NCI-H1436 (cell line): ENCODE results near the gene TBC1D2B.

Experiments used
- DNase-seq: peaks from one replicate; lab custom pipeline; 2025; lab: John Stamatoyannopoulos, UW

The TBC1D2B gene

DNA sequence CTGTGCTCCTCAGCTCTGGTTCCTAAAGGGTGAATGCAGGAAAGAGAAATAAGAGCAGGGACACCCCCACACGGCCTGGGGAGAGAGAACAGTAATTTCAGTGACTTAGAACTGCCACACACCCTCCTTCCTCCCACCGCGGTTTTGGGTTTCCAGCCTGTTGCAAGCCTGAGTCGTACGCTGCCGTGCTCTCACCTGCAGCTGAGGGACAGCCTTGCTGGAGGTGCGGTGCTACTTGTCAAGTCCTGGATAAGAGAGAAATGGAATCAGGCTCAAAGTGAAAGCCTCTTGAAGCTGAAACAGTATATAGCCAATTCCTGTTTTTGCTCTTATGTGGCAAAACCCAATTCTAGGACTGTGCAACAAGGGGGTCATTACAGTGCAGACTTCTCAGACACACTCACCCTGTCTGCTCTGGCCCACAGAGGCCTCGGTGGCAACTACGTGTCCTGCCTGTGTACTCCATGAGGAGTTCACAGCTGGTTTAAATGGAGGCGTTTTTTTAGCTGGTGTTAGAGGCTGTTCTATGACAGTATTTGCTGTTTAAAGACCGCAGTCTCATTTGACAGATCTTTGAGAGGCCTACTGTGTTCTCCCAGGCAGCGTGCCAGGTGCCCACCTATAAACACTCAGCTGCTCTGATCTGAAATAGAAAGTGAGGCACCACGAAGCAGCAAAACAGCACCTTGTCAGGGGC lies 42.9 kb downstream of the TBC1D2B start:
- no peak for DNase-seq

DNA sequence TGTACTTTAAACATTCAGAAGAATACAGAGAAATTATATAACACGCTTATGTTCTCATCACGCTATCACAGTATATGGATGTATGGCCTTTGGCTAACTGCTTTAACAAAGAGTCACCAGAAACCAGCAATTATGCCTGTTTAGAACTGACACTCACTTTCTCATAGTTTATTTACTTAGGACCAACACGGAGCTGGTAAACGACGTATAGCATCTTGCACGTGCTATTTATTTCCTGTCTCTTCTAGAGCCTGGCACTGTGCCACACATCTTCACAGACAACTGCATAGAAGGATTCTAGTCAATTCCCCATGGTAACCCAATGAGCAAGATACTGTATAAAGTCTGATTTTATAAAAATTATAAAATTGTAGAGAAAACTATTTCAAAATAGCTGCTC lies 43.6 kb downstream of the TBC1D2B start:
- peak; percentile 61 for DNase-seq

DNA sequence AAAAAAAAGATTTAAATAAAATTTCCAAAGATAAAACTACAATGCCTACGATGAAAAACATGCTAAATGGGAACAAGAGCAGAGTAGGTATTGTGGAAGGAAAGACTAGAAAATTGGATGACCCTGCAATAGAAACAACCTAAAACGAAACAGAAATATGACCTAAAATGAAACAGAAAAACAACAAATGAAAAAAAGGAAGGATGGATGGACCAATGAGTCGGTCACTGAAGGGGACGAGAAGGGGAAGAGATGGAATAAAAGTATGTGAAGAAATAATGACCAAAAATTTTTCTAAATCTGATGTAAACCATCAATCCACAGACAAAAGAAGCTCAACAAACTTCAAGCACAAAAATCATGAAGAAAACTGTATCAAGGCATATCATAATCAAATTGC lies 44.8 kb downstream of the TBC1D2B start:
- DNase-seq, result no peak

DNA sequence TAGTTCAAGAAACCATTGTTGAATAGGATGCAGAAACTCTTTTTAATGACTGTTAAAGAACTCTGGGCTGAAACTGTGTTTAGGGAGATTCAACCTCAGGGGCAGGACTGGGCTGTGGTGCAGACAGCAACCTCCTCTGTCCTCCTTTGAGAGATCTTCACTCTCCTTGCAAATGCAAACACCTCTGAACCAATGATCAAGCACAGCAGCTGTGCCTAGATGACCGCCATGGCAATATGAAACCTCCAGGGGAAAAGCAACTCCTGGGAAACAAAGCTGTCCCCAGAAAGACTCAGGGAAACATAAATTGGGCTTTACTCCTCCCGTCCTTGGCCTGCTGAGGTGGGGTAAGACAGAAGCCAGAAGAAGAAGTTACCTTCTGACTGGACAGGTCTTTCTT lies 52.6 kb downstream of the TBC1D2B start:
- no peak for DNase-seq

DNA sequence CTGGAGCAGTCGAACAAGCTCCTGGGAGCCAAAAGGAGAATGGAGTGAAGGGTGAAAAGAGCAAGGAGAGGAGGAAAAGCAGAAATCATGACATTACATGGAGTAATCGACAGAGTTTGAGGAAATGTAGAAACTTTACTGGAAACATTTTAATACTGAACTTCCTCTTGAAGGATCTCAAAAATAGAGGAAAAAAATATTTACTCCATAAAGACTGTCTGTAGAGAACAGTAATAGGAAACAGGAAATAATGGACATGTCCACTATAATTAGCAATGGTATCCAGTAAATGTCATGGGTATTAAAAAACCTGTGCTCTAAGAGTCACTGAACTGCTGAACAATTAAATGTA lies 53.0 kb downstream of the TBC1D2B start:
- DNase-seq, result no peak

DNA sequence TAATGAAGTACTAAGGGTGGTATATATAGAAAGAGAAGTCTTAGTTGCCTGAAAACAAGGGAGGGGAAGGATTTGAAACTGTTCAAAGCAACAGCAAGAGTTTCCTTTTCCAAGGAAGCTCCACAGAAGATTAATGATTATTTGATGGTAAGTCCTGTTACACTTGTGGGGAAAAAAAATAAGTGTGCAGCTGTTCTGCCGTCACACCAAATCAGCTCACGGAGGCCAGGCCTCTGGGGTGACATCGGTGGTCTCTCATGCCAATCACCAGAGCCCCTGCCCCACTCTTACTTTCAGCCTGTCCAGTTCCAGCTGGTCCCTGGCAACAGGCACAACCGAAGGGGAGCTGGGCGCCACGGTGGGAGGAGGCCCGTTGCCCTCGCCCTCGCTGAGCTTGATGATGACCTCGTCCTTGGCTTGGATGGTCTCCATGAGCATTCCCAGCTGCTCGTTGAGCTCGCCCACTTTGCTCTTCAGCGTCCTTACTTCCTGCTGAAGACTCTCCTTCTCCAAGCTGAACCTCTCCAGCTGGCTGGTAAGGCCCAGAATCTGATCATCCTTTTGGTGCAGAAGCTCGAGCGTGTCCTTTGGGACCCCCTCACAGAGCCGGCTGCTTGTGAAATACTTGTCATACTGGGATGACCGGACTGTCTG lies 53.5 kb downstream of the TBC1D2B start:
- DNase-seq, result no peak

DNA sequence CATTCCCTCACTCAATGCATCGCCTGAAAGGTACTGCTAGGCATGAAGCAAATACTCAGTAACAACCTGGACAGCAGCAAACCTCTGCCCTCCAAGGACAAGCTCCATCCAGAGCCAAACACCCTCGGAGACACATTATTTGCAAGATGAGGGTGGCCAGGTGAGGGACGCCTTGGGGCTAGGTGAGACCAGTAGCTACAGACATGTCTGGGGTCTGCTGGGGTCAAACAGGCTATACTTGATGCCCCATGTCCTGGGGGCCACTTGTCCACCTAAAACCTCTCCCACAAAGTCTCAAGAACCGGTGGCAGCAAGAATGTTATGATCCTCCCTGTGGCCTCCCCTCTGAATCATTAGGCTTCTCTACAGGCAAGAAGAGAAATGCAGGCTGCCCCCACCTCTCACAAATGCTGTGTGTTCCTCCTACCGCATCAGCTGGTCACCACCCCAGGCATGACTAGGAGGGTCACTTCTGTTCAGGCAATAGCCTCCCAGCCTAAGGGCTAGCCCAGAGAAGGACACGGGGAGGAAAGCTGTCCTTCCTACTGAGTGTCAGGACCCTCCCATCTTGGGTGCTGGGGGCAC lies 54.3 kb downstream of the TBC1D2B start:
- DNase-seq, result no peak

DNA sequence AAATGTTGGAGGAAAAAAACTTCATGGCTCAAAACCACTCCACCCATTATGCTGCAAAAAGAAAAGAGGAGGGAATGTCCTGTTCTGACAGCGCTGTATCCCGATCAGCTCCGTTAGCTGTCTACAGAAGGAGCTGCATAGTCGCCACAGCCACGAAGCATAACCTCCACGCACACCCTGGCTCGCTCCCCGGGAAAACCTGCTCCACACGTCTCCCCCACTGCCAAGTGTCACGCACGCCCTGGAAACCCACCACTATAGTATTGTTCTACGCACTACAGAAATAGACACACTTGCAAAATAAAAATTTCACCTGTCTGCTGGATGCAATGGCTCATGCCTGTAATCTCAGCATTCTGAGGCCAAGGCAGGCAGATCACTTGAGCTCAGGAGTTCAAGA lies 55.8 kb downstream of the TBC1D2B start:
- DNase-seq, result no peak

DNA sequence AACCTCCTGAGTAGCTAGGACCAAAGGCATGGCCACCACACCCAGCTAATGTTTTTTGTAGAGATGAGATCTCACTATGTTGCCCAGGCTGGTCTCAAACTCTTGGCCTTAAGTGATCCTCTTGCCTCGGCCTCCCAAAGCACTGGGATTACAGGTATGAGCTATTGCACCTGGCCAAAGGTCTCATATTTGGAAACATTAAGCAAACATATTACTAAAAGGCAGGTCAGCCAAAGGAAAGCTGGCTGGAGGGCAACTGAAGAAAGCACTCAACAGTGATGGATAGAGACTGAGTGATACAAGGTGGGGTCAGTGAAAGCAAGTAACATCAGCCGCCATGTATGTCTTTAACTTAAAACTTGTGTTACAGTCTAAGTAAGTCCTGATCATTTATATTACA lies 57.5 kb downstream of the TBC1D2B start:
- no peak for DNase-seq

DNA sequence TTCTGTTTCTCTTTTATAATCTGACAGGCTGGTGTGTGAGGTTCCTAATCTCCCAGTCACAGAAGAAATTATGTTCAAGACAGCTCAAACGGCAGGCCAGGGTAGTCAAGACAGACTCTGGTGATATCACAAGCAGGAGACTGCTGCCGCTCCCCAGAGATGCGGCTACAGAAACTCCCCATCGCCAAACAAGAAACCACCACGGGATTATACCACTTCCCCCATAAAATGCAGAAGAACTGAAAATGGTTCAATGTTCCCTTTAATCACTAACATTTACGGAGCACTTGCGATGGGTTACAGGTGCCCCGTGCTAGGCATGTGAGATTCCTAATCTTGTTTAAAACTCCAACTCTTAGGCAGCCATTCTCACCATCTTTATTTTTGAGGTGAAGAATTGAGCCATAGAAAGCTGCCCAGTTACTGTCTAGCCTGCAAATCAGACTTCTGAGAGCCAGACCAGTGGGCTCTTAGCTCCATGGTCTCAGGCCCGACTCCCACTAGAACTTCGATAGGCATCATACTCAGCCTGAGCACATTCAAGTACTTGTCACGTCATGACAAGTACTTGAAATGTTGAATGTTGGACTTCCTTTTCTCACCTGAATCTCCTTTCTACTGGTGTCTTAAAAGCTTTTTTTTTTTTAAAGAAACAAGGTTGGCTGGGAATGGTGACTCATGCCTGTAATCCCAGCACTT lies 58.4 kb downstream of the TBC1D2B start:
- no peak for DNase-seq

DNA sequence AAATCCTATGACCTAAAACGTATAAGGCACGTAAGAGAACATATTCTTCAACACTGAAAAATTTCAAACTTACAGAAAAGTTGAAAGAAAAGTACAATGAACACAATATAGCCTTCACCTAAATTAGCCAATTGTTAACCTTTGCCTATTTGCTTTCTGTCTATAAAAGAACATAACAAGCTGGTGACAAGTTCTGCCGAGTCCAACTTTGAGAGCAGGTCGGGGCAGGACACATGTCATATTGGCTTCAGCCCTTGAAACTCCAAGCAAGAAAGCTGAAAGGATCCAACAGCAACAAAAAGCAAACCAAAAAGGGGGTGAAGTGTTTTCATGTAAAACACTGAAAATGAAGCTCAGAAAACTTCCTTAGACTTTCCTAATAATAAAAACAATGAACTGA lies 59.1 kb downstream of the TBC1D2B start:
- DNase-seq, result no peak

DNA sequence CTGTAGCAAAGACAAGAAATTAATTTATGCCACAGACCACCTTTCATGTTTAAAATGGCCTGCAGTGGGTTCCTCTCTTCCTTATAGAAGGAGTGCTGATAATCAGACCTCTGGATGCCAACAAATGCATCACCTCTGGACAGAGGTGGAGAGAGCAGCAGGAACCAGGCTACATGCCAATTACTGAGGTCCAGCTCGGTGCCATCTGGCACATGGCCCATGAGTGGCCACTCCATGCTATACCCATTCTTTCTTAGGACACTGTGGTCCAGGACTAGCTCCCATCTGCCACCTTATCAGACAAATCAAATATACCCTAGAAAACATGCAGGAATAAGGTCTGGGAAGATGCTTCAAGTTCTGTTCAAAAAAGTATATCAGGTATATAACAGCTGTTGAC lies 60.7 kb downstream of the TBC1D2B start:
- DNase-seq, result no peak

DNA sequence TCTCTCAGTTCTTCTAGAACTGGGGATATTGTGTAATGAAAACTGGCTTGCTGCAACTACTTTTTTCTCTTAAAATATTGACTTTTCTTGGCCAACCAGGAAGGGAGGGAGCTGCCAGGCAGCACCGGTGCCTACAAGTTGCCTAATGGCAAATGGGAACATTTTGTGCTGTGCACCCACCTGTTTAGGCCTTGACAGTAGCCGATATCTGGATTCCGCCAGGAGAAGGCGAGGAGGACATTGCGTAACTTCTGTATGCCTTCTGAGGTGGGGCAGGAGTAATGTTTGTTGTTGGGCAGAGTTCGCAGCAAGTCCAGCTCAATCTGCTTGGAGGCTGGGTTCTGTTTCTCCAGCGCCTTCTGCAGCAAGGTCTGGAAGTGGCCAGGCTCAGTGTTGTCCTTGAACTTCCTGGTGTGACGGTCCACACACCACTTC lies 64.9 kb downstream of the TBC1D2B start:
- DNase-seq, result no peak

DNA sequence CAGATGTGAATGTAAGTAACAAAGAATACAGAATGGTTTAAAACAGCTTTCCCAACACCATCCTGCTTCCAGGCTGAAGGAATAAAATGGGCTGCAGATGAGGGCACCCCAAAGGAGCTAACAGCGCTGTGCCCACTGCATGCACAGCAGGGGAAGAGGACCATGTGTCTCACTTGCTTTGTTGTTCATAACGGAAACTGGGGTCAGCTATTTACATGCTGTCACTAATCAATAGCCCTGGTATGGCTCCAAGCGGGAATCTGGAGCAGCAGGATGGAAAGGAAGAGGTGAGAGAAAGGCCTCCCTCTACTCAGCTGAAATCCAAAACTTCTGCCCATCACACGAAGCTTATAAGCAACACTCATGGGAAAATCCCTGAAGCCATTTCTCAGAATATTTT lies 67.4 kb downstream of the TBC1D2B start:
- DNase-seq, result no peak

DNA sequence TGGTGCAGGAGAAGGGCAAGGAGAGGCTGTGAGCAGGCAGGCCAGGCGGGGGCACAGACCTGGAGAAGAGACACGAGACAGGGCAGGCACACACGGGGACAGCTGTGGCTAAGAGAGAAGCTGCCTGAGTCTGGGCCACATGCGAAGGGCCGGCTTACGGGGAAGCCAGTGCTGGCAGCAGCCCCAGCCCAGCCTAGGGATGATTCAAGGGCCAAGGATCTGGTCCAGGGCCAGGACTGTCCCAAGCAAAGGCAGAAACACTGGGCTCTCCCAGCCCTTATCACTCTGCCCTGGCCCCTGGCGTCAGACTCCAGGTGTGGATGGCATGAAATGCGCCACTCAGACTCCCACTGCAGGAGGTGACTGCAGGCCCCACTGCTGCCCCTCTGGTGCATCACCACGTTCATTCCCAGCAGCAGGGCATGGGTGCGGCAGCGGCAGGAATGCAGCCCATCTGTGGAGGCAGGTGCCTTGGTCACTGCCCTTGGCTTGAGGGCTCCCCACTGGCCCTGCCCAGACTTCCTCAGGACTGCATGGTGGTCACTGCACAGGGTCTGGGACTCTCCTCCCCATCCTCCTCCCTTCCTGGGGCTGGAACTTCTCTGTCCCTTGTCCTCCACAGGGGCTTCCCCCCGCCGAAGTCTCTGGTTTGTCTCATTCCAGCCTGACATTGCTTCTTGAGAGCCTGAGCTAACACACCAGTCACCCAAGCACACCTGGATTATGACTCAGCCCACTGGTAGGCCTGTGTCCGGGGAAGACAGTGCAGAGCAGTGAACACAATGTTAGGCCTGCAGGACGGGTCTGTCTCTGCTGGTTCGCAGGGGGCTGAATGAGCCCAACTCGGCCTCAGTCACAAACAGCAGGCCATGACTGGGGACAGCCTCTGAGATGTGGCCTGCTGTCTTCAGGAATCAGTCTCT lies 69.3 kb downstream of the TBC1D2B start:
- DNase-seq, result no peak

DNA sequence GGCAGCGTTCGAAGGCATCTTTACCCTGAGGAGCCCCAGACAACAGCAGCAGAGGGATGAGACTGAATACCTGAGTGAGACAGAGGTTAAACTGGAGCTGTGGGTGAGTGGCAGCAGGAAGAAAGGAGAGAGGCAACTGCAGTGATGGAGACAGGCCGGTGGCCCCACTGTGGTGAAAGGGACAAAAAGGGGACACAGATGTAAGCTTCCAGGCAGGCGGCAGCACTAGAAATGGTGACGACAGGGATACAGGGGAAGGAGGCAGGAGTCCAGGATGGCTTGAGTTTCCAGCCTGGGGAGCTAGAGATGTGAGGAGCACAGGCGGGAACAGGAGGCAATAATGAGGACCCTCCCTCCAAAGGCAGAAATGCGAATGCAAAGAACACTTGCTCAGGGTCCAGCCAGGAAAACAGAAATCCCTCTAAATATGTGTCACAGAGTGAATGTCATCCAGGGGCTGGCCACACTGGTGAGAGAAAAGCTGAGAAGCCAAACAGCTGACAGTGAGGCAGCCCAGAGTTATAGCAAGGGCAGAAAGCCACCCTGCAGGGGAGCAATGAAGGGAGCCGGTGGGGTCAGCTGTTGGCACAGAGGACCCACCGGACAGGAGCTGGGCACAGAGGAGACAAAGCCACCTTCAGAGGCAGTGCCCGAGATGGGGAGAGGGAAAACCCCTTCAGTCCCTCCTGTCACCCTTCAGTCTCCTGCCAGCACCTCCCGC lies 70.1 kb downstream of the TBC1D2B start:
- DNase-seq, result no peak

DNA sequence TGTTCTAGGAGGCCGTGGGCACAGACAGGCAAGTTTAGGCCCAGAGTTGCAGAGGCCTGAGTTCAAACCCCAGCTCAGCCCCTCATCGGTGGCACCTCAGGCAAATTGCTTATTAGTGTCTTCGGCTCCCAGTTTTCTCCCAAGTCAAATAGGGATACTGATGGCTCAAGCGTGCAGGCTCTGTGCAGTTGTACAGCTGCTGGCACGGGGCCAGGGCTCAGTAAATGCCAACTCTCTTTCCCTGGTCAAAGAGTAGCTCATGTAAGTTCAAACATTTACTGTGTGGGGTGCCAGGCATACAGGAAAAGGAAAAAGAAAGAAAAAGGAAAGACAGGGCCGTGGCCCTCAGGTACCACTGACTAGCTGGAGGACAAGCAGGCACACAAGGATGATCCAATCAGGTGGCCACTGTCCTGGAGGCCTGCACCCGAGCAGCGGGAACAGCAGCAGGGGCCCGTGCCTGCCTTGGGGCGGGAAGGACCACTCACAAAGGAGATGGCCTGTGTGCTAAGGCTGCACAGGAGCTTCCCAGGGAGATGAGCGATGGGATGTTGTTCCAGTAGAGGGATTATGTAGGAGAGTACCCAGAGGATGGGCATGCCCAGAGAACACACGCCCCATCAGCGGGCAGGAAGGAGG lies 70.8 kb downstream of the TBC1D2B start:
- no peak for DNase-seq

DNA sequence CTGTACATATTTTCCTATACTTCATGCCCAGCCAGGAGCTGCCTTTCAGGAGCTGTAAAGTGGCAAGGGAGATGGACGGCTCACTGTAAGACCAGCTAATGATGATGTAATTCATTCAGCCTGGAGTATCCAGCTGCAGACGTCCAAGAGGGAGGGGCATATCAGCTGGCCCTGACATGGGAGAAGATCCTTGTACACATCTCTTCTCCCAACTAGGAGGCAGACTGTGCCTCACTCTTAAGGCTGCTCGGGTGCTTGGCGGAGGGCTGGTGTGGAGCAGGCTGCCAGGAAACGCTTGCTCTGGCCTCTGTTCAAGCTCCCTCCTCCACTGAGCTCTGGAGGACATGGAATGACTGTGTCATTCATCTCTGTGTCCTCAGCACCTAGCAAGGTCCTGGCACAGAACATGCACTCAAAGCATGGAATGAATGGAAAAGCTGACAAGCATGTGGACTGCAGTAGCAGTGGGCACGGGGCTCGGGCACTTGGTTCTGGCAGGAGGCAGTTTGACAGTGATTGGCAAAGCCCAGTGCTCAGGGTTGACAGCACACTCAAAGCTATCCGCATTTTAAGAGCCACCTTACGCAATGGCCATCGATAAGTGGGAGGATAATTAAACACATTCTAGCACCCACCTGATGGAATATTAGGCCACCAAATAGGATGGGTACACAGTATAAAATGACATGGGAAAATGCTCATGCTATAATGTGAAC lies 72.4 kb downstream of the TBC1D2B start:
- DNase-seq, result no peak

DNA sequence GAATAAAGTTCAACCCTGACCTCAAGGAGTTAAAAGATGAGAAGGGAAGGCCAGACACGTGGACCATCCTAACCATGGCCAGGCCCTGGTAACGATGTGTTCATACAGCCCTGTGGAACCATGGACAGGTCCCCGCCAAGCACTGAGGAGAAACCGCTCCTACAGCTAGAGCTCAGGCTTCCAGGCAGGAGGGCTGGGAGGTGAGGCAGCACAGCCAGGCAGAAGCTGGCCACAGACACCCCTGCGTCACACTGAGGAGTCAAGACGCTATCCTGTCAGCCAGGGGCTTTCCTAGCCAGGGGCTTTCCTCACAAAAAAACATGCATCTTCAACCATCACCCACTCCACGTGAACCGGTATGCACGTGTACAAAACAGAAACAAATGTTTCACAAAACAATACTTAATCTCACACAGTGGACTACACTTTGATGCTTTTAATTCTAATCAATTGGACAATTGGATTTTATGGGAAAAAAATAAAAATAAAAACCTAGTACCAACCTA lies 73.2 kb downstream of the TBC1D2B start:
- no peak for DNase-seq

DNA sequence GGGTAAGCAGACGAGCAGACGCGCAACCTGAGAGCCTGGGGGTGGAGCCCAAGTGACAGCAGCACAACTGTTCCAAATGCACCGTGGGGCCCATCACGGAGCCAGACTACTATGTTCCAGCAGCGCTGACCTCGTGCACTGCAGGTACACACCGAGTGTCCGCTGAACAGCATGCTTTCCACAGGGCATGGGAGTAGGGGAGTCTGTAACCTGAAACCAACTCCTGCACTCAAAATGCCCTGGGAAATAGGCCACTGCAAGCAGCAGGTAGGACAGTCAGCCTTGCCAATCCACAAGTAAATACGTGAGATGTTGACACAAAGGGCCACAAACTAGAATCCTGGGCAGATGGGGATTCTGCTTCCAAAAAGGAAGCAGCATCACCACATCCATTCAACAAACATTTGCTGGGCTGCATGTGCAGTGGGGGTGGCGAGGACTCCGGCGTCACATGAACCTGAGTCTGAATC lies 73.9 kb downstream of the TBC1D2B start:
- no peak for DNase-seq
